ENCODE results near the gene CUL4A.

- TF ChIP-seq CTCF (IDR thresholded peaks at IDR 0.05), result no peak
- no peak for TF ChIP-seq EZH2 (IDR thresholded peaks at IDR 0.05)
Observed at GRCh38 chr13:113166681-113167080, 42.7 kb upstream of the CUL4A start.

Measured in neural progenitor cell (in vitro differentiated cells).